HepG2 (cell line): Measurements from ENCODE around the gene SOBP. TPM values are rescaled to one million over a fixed set of nuclear protein-coding genes. Genes with fewer than 3 reads are reported as not detected.

Source experiments
- ATAC-seq: fragments of 200-7000 bp; cut with Tn5 transposase; 3 replicates; pipeline ENCODE4 v1.9.1; 2020; ENCODE audit warnings: mild to moderate bottlenecking, moderate library complexity
- BruUV-seq: library from RNA; stranded (reverse); fragments of 400-500 nt; replicated peaks from 2 replicates; lab custom pipeline; 2021; lab: Mats Ljungman, UMichigan
- CTCF ChIA-PET: fragments of 300-600 bp; formaldehyde crosslinking; extraction: SDS; loops from one replicate; lab custom pipeline; 2021; ENCODE audit warnings: low total read pairs, inconsistent platforms, low intra/inter-chr PET ratio; lab: Yijun Ruan, JAX
- POLR2A ChIA-PET: fragments of 350-600 bp; sonication (Branson Sonifier 250); formaldehyde crosslinking; loops from one replicate; lab custom pipeline; 2020; ENCODE audit warnings: antibody characterized with exemption, inconsistent platforms; lab: Yijun Ruan, JAX
- DNase-seq: peaks from one replicate; pipeline ENCODE4 v3.0.0-alpha.2; 2015; ENCODE audit warnings: low spot score
- FAIRE-seq: peaks from 3 replicates; lab custom pipeline; 2011; peaks lifted over from hg19 to GRCh38; lab: Jason Lieb, UNC
- H2AFZ ChIP-seq: one replicate; pipeline ENCODE4 v1.6.1; 2011; ENCODE audit warnings: low read length, inconsistent platforms
- H3K27ac ChIP-seq: fragments of 300-600 bp; 3 replicates; pipeline ENCODE4 v1.8.0; 2011; ENCODE audit warnings: mixed run types, mild to moderate bottlenecking, mixed read lengths, low read length, inconsistent platforms; ENCODE audit not compliant: insufficient read depth; ENCODE audit errors: extremely low read length
- H3K27me3 ChIP-seq, 2 experiments: fragments of 200-600 bp in 1 of 2; 2 replicates in 1 of 2; 3 replicates in 1 of 2; pipeline versions ENCODE4 v1.6.0 to v1.8.0; 2011; ENCODE audit warnings: low read length in 2 of 2, mild to moderate bottlenecking in 2 of 2, moderate library complexity in 2 of 2, inconsistent platforms in 1 of 2; ENCODE audit not compliant: insufficient read depth in 2 of 2, control insufficient read depth in 1 of 2
- H3K36me3 ChIP-seq, 2 experiments: fragments of 200-600 bp in 1 of 2; replicated peaks in 1 of 2; 2 replicates in 1 of 2; 3 replicates in 1 of 2; pipeline versions ENCODE4 v1.5.1 to v1.8.0; 2011; ENCODE audit warnings: low read length in 2 of 2, inconsistent platforms in 1 of 2; ENCODE audit not compliant: insufficient read depth in 2 of 2, control insufficient read depth in 1 of 2
- H3K4me1 ChIP-seq: 2 replicates; pipeline ENCODE4 v1.5.1; 2012; ENCODE audit warnings: low read length, inconsistent platforms; ENCODE audit not compliant: insufficient read depth
- H3K4me2 ChIP-seq: 2 replicates; pipeline ENCODE4 v1.6.0; 2011; ENCODE audit warnings: low read depth, low read length, inconsistent platforms
- H3K4me3 ChIP-seq, 3 experiments: fragments of 200-600 bp in 1 of 3; sonication (generic), shearing (Covaris generic) in 1 of 3; replicated peaks in 1 of 3; 2 replicates each; pipeline ENCODE4 v1.5.1; 2011 to 2016; ENCODE audit warnings: low read length in 3 of 3, inconsistent platforms in 2 of 3, low read depth in 2 of 3, mild to moderate bottlenecking in 2 of 3, control low read depth in 1 of 3, mixed read lengths in 1 of 3; ENCODE audit not compliant: insufficient read depth in 1 of 3
- H3K79me2 ChIP-seq: one replicate; pipeline ENCODE4 v1.6.1; 2011; ENCODE audit warnings: low read length, inconsistent platforms; ENCODE audit not compliant: insufficient read depth
- H3K9ac ChIP-seq: 2 replicates; pipeline ENCODE4 v1.6.0; 2011; ENCODE audit warnings: mild to moderate bottlenecking, low read depth, low read length, inconsistent platforms; ENCODE audit not compliant: insufficient read depth
- H3K9me3 ChIP-seq: 2 replicates; pipeline ENCODE4 v1.5.1; 2012; ENCODE audit warnings: mild to moderate bottlenecking, low read length
- H4K20me1 ChIP-seq: 2 replicates; pipeline ENCODE4 v1.6.0; 2011; ENCODE audit warnings: inconsistent platforms, mild to moderate bottlenecking, low read length, moderate library complexity; ENCODE audit not compliant: insufficient read depth
- CHCHD3 ChIP-seq: sonication (generic); formaldehyde crosslinking; IDR thresholded peaks from 2 replicates; pipeline ENCODE4 v1.8.0; 2022; ENCODE audit warnings: mild to moderate bottlenecking, missing genetic modification reagents, moderate library complexity
- ETS1 ChIP-seq: sonication (generic); formaldehyde crosslinking; IDR thresholded peaks from 2 replicates; pipeline ENCODE4 v1.4.0; 2020; ENCODE audit warnings: missing genetic modification reagents
- FOXJ3 ChIP-seq: sonication (generic); formaldehyde crosslinking; IDR thresholded peaks from 2 replicates; pipeline ENCODE4 v1.4.0; 2020; ENCODE audit warnings: missing genetic modification reagents, mild to moderate bottlenecking, borderline replicate concordance
- GZF1 ChIP-seq: sonication (generic); formaldehyde crosslinking; IDR thresholded peaks from 2 replicates; pipeline ENCODE4 v1.5.1; 2020; ENCODE audit warnings: mild to moderate bottlenecking, missing genetic modification reagents
- HMG20B ChIP-seq: conservative IDR thresholded peaks from 2 replicates; pipeline ENCODE4 v1.6.1; 2016; ENCODE audit warnings: missing genetic modification reagents, missing compliant biosample characterization
- HOXA3 ChIP-seq: sonication (generic); formaldehyde crosslinking; IDR thresholded peaks from 2 replicates; pipeline ENCODE4 v1.5.0; 2020; ENCODE audit warnings: missing genetic modification reagents
- ISL2 ChIP-seq: sonication (generic); formaldehyde crosslinking; IDR thresholded peaks from 2 replicates; pipeline ENCODE4 v1.5.0; 2020; ENCODE audit warnings: missing genetic modification reagents
- MTA3 ChIP-seq: sonication (generic); formaldehyde crosslinking; IDR thresholded peaks from 2 replicates; pipeline ENCODE4 v1.4.0; 2020; ENCODE audit warnings: missing genetic modification reagents
- NCOA2 ChIP-seq: sonication (generic); formaldehyde crosslinking; IDR thresholded peaks from 2 replicates; pipeline ENCODE4 v1.8.0; 2022; ENCODE audit warnings: inconsistent platforms
- RBFOX2 ChIP-seq: fragments of 200-400 bp; formaldehyde crosslinking; IDR thresholded peaks from 2 replicates; pipeline ENCODE4 v1.6.1; 2017; ENCODE audit warnings: low read depth, mild to moderate bottlenecking, low read length
- SUZ12 ChIP-seq: fragments of 150-350 bp; IDR thresholded peaks from 2 replicates; pipeline ENCODE4 v1.6.1; 2014; ENCODE audit warnings: low read depth, low read length
- ZEB1 ChIP-seq: IDR thresholded peaks from 2 replicates; pipeline ENCODE4 v1.6.1; 2012; ENCODE audit warnings: mild to moderate bottlenecking, low read depth, inconsistent platforms; ENCODE audit not compliant: insufficient replicate concordance
- ZFYVE20 ChIP-seq: sonication (generic); formaldehyde crosslinking; IDR thresholded peaks from 2 replicates; pipeline ENCODE4 v1.8.0; 2023; ENCODE audit warnings: low read depth, mild to moderate bottlenecking, moderate library complexity, missing genetic modification reagents, borderline replicate concordance
- ZKSCAN8 ChIP-seq: IDR thresholded peaks from 2 replicates; pipeline ENCODE4 v1.6.1; 2016; ENCODE audit warnings: borderline replicate concordance, missing genetic modification reagents, missing compliant biosample characterization
- ZNF546 ChIP-seq: sonication (generic); formaldehyde crosslinking; conservative IDR thresholded peaks from 2 replicates; pipeline ENCODE4 v1.8.1; 2023; ENCODE audit warnings: mild to moderate bottlenecking, missing genetic modification reagents
- ZNF839 ChIP-seq: sonication (generic); formaldehyde crosslinking; IDR thresholded peaks from 2 replicates; pipeline ENCODE4 v1.4.0; 2020; ENCODE audit warnings: missing genetic modification reagents, mild to moderate bottlenecking, borderline replicate concordance
- ZZZ3 ChIP-seq: sonication (generic); formaldehyde crosslinking; IDR thresholded peaks from 2 replicates; pipeline ENCODE4 v1.4.0; 2020; ENCODE audit warnings: missing genetic modification reagents, mild to moderate bottlenecking, borderline replicate concordance
- WGBS: methylation state at CpG from one replicate; pipeline ENCODE4 v1.1.6; 2017; ENCODE audit warnings: low lambda C conversion rate; 5-methylcytosine and 5-hydroxymethylcytosine counted together
- in situ Hi-C: cut with HindIII; loops from 2 replicates; pipeline ENCODE4 v1.10.0; 2017; ENCODE audit warnings: low pct_unique_long_range_greater_than_20kb; ENCODE audit not compliant: extremely low pct_ligation_motif_present
- intact Hi-C: fragments of 100-400 bp; cut with micrococcal nuclease; formaldehyde crosslinking; loops from one replicate; pipeline ENCODE4 v1.10.0; 2022; ENCODE audit not compliant: unreplicated experiment
- polyA plus RNA-seq, 8 experiments: library from polyadenylated mRNA; depleted of rRNA in 3 of 8; stranded (reverse) in 7 of 8; unstranded in 1 of 8; fragments of >200 nt; fragmentation: Illumina TruSeq in 4 of 8; extraction: Trizol in 4 of 8; gene quantifications; 2 replicates each; pipeline versions ENCODE4 v1.2.1 to v1.2.3, GENCODE V29; 2011 to 2016; ENCODE audit warnings: low read depth in 4 of 8, missing spikeins in 1 of 8, mixed read lengths in 1 of 8; ENCODE audit not compliant: insufficient read depth in 1 of 8
- total RNA-seq, 5 experiments: library from RNA; depleted of rRNA; stranded (reverse); fragments of >200 nt; fragmentation: Illumina TruSeq; extraction: Trizol; gene quantifications; 2 replicates each; pipeline ENCODE4 v1.2.3, GENCODE V29; 2016; ENCODE audit warnings: low read depth in 1 of 5
- TF ChIP-seq, protein P1 (sequence below): IDR thresholded peaks from 2 replicates; pipeline ENCODE4 v1.6.1; 2016; ENCODE audit warnings: mild to moderate bottlenecking
- TF ChIP-seq, protein P2 (sequence below): sonication (generic); formaldehyde crosslinking; IDR thresholded peaks from 2 replicates; pipeline ENCODE4 v1.8.1; 2023; ENCODE audit warnings: mild to moderate bottlenecking, missing genetic modification reagents
- TF ChIP-seq, protein P3 (sequence below): IDR thresholded peaks from 2 replicates; pipeline ENCODE4 v1.6.1; 2016; ENCODE audit warnings: low read depth

SOBP gene
- total and polyA plus RNA-seq, 2 of the 13 experiments (the other 11 are each of a cell fraction or from before 2014, with no cell fraction given), result 1.5 to 6.9 TPM

GRCh38 chr6:107666084-107666980, 176.4 kb downstream of the SOBP start:
- no peaks in the 10 kb centered on the region for H4K20me1 ChIP-seq
- H2AFZ ChIP-seq, result peak overlapping the region; percentile 77
- in situ Hi-C loops (no loop called here), intact Hi-C loops (no loop called here)
- H3K4me1 ChIP-seq, result peaks cover 48% of the 10 kb centered on the region
- no peaks in the 10 kb centered on the region for H3K27me3 ChIP-seq
- H3K36me3 ChIP-seq, result no peaks in the 10 kb centered on the region
- POLR2A ChIA-PET, result interaction anchor here (0.8 to 1.5 kb wide), 3 partner anchors 126 to 207 kb away, joined by 5 to 8 read pairs (median 6); partner anchors contain the start of gene PDSS2
- peak overlapping the region; percentile 2 to 39 (median 36); a peak in 3 of 6 replicates for H3K4me3 ChIP-seq
- H3K9ac ChIP-seq, result peak overlapping the region; percentile 67
- FAIRE-seq, result peak; percentile 98
- TSS peak; percentile 98 for BruUV-seq
- DNase-seq, result peak; percentile 94
- peak; percentile 88 for ATAC-seq
- 5% methylated on average over 10 of the region's 15 CpGs for WGBS
- peak overlapping the region; percentile 80 for H3K4me2 ChIP-seq
- H3K79me2 ChIP-seq, result no peaks in the 10 kb centered on the region
- peak overlapping the region; percentile 91 for H3K27ac ChIP-seq
- CTCF ChIA-PET, result no interaction called here
- no peaks in the 10 kb centered on the region for H3K9me3 ChIP-seq
- TF ChIP-seq ZKSCAN8 (CRISPR knock-in tag), result no peak
- no peak for TF ChIP-seq FOXJ3 (CRISPR knock-in tag)
- TF ChIP-seq, protein P1, sequence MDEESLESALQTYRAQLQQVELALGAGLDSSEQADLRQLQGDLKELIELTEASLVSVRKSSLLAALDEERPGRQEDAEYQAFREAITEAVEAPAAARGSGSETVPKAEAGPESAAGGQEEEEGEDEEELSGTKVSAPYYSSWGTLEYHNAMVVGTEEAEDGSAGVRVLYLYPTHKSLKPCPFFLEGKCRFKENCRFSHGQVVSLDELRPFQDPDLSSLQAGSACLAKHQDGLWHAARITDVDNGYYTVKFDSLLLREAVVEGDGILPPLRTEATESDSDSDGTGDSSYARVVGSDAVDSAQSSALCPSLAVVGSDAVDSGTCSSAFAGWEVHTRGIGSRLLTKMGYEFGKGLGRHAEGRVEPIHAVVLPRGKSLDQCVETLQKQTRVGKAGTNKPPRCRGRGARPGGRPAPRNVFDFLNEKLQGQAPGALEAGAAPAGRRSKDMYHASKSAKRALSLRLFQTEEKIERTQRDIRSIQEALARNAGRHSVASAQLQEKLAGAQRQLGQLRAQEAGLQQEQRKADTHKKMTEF (CRISPR knock-in tag), result 0 out of 2 replicates have a peak, but pooled peaks have one; percentile 33
- TF ChIP-seq ZNF546 (CRISPR knock-in tag), result no peak
- TF ChIP-seq CHCHD3, result no peak
- TF ChIP-seq ISL2 (CRISPR knock-in tag), result peak; percentile 65
- peak; percentile 16; the same call in 1 of the 2 replicates for TF ChIP-seq HOXA3 (CRISPR knock-in tag)
- TF ChIP-seq GZF1, result peak; percentile 85; the same call in 1 of the 2 replicates
- TF ChIP-seq NCOA2 (CRISPR knock-in tag), result peak; percentile 46; the same call in 1 of the 2 replicates
- TF ChIP-seq SUZ12, result no peak
- no peak for TF ChIP-seq ETS1 (CRISPR knock-in tag)
- TF ChIP-seq ZZZ3, result no peak
- TF ChIP-seq ZEB1, result no peak
- TF ChIP-seq ZFYVE20 (CRISPR knock-in tag), result no peak
- no peak for TF ChIP-seq ZNF839 (CRISPR knock-in tag)
- no peak for TF ChIP-seq RBFOX2
- TF ChIP-seq, protein P2, sequence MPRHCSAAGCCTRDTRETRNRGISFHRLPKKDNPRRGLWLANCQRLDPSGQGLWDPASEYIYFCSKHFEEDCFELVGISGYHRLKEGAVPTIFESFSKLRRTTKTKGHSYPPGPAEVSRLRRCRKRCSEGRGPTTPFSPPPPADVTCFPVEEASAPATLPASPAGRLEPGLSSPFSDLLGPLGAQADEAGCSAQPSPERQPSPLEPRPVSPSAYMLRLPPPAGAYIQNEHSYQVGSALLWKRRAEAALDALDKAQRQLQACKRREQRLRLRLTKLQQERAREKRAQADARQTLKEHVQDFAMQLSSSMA (CRISPR knock-in tag), result no peak
- TF ChIP-seq MTA3 (CRISPR knock-in tag), result no peak
- TF ChIP-seq HMG20B (CRISPR knock-in tag), result peak; percentile 68; the same call in 1 of the 2 replicates
- TF ChIP-seq, protein P3, sequence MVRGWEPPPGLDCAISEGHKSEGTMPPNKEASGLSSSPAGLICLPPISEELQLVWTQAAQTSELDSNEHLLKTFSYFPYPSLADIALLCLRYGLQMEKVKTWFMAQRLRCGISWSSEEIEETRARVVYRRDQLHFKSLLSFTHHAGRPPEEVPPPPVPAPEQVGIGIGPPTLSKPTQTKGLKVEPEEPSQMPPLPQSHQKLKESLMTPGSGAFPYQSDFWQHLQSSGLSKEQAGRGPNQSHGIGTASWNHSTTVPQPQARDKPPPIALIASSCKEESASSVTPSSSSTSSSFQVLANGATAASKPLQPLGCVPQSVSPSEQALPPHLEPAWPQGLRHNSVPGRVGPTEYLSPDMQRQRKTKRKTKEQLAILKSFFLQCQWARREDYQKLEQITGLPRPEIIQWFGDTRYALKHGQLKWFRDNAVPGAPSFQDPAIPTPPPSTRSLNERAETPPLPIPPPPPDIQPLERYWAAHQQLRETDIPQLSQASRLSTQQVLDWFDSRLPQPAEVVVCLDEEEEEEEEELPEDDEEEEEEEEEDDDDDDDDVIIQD (CRISPR knock-in tag), result no peak; the same call in 1 of the 2 replicates
